ENCODE data around the gene IL13.

The IL13 gene

GRCh38 chr5:132657676-132658380 lies at the start of gene IL13:
Gene IL13, plus strand, starts transcription at chr5:132658173. Its CDS starts 14 bp downstream, at chr5:132658187.
- Histone ChIP-seq H3K27ac (no peak within 1 kb of the TSS), H3K4me1 (ENCODE audit: control insufficient read depth in 1 of 2, insufficient read depth in 1 of 2, low read depth in 1 of 2, low read length in 1 of 2) (peaks cover 0 to 4% of the 10 kb centered on the region in 2 experiments), H3K27me3 (peaks cover 59% of the 10 kb centered on the region), H3K36me3 (no peaks in the 10 kb centered on the region), H3K9me3 (no peaks in the 10 kb centered on the region), H3K4me3 (ENCODE audit: low read depth in 1 of 2, low read length in 1 of 2) (no peak within 1 kb of the TSS)
- no peak for TF ChIP-seq CTCF (IDR thresholded peaks at IDR 0.05)

GRCh38 chr5:132611965-132612364 lies 46.0 kb upstream of the IL13 start:
- TF ChIP-seq CTCF (IDR thresholded peaks at IDR 0.05), result no peak
- H3K4me1 ChIP-seq (ENCODE audit: control insufficient read depth in 1 of 2, insufficient read depth in 1 of 2, low read depth in 1 of 2, low read length in 1 of 2), result no peaks in the 10 kb centered on the region
- no peak overlapping the region for H3K4me3 ChIP-seq (ENCODE audit: low read depth in 1 of 2, low read length in 1 of 2)
- H3K36me3 ChIP-seq, result peaks cover 19% of the 10 kb centered on the region
- no peak overlapping the region for H3K27ac ChIP-seq
- H3K27me3 ChIP-seq, result no peaks in the 10 kb centered on the region
- H3K9me3 ChIP-seq, result no peaks in the 10 kb centered on the region

GRCh38 chr5:132612846-132613245 lies 45.1 kb upstream of the IL13 start:
- Histone ChIP-seq H3K36me3 (peaks cover 19% of the 10 kb centered on the region), H3K27ac (no peak overlapping the region), H3K27me3 (no peaks in the 10 kb centered on the region), H3K4me1 (ENCODE audit: control insufficient read depth in 1 of 2, insufficient read depth in 1 of 2, low read depth in 1 of 2, low read length in 1 of 2) (no peaks in the 10 kb centered on the region), H3K9me3 (no peaks in the 10 kb centered on the region), H3K4me3 (ENCODE audit: low read depth in 1 of 2, low read length in 1 of 2) (no peak overlapping the region)
- TF ChIP-seq CTCF (IDR thresholded peaks at IDR 0.05), result no peak

- Histone ChIP-seq H3K4me3 (ENCODE audit: low read depth in 1 of 2, low read length in 1 of 2) (no peak overlapping the region), H3K27me3 (no peaks in the 10 kb centered on the region), H3K27ac (no peak overlapping the region), H3K36me3 (peaks cover 10% of the 10 kb centered on the region), H3K4me1 (ENCODE audit: control insufficient read depth in 1 of 2, insufficient read depth in 1 of 2, low read depth in 1 of 2, low read length in 1 of 2) (no peaks in the 10 kb centered on the region), H3K9me3 (no peaks in the 10 kb centered on the region)
- no peak for TF ChIP-seq CTCF (IDR thresholded peaks at IDR 0.05)
Observed at GRCh38 chr5:132621699-132622098, 36.3 kb upstream of the IL13 start.

GRCh38 chr5:132622608-132623007 lies 35.4 kb upstream of the IL13 start:
- no peaks in the 10 kb centered on the region for H3K27me3 ChIP-seq
- H3K36me3 ChIP-seq, result peaks cover 10% of the 10 kb centered on the region
- no peak for TF ChIP-seq CTCF (IDR thresholded peaks at IDR 0.05)
- no peaks in the 10 kb centered on the region for H3K4me1 ChIP-seq (ENCODE audit: control insufficient read depth in 1 of 2, insufficient read depth in 1 of 2, low read depth in 1 of 2, low read length in 1 of 2)
- no peak overlapping the region for H3K27ac ChIP-seq
- H3K9me3 ChIP-seq, result no peaks in the 10 kb centered on the region
- no peak overlapping the region for H3K4me3 ChIP-seq (ENCODE audit: low read depth in 1 of 2, low read length in 1 of 2)

All from neutrophil (primary cell).